Activated CD4-positive, alpha-beta T cell treated with anti-CD3 and anti-CD28 coated beads for 4 hours (primary cell): ENCODE measurements around the gene FBXW8.
"Not testable (repeated sequence)": the region's sequence is repeated elsewhere in the genome, so short reads cannot be mapped to it uniquely, and the experiment has no call there.

Experiments used
- DNase-seq, 2 donors: peaks; one replicate each; pipeline ENCODE4 v3.0.0-alpha.2; 2020

Gene FBXW8

GRCh38 chr12:117042862-117043261 is 132.1 kb downstream of the FBXW8 start:
- DNase-seq: no peak

DNA sequence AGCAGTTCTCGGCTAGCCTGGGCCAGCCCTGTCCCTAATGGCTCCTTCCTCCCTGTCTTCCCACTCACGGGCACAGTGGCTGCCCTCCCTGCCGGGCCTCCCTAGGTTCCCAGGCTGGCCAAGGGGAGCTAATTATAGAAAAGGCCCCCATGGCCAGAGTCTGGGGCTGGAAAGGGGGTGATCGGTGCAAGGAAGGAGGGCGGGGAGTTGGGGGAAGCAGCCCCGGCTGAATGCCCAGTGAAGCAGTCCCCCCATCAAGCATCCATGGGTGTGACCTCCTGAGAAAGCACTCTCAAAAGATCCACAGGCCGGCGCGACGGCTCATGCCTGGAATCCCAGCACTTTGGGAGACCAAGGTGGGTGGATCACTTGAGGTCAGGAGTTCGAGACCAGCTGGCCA is 133.6 kb downstream of the FBXW8 start:
- DNase-seq: no peak

- no peak for DNase-seq
Observed at GRCh38 chr12:117044790-117045159, 134.0 kb downstream of the FBXW8 start.

DNA sequence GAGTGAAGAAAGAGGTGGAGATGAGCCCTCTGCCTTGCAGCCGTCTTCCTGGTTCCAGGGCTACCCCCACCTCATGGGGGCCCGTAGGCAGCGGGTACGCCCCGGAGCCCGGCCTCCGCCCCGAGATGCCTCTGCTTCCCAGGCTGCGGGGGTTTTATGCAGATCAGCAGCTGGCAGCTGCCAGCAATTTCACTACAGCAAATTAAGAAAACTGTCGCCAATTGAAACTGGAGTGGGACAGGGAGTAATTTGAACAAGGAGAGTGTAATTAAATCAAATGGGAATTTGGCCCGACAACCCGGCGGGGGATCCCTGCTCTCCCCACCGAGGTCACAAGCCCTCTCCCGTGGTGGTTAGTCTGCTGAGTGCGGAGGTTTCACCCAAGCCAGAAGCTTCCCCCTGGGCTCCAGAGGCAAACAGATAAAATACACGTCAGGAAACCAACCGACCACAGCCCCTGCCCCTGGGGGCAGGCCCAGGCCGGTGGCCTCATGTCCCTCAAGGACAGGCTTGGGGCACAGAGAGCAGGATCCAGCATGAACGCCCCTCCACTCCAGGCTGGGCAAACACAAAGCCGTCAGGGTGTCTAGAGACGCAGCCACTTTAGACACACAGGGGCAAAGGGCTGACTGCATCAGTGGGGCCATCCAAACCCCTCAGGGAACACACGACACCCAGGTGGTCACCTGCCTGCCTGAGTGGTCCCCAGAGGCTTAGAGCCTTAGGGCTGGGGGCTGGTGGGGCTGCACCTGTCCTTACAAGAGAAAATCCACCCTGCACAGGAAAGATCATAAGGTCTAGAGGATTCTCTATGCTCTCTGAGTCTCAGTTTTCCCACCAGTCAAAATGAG is 134.6 kb downstream of the FBXW8 start:
- DNase-seq: no peak

- DNase-seq: no peak
Observed at GRCh38 chr12:117046011-117046369, 135.2 kb downstream of the FBXW8 start.

- DNase-seq: no peak
Observed at GRCh38 chr12:117046425-117046824, 135.7 kb downstream of the FBXW8 start.

GRCh38 chr12:117046861-117047530 is 136.2 kb downstream of the FBXW8 start:
- no peak for DNase-seq

DNA sequence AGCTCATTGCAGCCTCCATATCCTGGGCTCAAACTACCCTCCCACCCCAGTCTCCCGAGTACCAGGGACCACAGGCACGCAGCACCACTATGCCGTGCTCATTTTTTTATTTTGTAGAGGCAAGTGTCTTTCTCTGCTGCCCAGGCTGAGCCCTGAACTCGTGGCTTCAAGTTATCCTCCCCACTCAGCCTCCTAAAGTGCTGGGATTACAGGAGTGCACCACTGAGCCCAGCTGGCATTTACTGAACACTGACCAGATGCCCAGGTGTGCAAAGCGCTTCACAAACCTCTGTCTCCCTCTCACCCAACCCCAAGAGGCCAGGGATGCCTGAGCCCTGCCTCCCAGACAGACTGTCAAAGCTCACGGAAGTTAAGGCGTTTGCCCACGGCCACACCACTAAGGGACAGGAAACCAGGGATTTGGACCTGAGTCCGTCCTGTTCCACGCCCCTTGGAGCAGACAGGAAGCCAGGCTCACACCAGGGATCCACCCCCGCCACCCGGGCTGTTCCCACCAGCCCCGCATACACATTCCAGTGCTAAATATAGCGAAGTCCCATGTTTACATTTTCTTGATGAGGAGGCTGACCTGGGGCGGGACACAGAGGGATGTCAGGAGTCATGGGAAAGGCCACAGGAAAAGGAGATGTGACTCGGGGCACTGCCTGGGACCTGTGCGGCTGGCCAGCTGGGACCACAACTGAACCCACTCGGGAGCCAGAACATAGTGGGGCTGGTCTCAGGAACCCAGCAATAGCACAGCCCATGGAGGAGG is 137.2 kb downstream of the FBXW8 start:
- no peak for DNase-seq

DNA sequence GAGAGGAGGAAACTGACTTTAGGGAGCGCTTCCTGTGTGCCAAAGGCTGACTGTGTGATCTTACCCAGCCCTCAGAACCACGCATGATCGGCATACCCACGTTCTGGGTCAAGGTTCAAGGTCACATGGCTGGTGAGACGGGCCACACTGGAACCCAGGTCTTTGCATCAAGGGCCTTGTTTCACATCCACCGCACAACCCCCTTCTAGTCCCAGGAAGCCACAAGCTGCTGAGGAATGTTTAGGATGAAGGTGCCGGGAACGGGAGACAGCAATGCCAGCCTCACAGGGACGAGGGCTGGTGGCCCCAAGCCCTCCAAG is 137.8 kb downstream of the FBXW8 start:
- no peak for DNase-seq

DNA sequence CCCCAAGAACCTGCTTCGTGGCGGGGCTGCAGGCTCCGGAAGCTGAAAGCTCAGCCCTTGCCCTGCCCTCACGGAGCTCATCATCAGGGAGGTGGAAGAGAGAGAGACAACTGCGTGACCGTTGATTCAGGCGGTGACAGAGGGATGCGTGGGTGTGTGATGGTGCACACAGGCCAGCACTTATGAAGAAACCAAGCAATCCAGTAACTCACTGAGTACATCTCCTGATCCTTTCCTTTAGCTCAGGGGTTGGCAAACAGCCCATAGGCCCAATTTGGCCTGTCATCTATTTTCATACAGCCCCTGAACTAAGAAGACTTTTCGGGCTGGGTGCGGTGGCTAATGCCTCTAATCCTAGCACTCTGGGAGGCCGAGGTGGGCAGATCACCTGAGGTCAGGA is 138.5 kb downstream of the FBXW8 start:
- DNase-seq: no peak

- no peak for DNase-seq
Observed at GRCh38 chr12:117050060-117050459, 139.3 kb downstream of the FBXW8 start.

- DNase-seq: no peak
Observed at GRCh38 chr12:117051380-117051779, 140.6 kb downstream of the FBXW8 start.

DNA sequence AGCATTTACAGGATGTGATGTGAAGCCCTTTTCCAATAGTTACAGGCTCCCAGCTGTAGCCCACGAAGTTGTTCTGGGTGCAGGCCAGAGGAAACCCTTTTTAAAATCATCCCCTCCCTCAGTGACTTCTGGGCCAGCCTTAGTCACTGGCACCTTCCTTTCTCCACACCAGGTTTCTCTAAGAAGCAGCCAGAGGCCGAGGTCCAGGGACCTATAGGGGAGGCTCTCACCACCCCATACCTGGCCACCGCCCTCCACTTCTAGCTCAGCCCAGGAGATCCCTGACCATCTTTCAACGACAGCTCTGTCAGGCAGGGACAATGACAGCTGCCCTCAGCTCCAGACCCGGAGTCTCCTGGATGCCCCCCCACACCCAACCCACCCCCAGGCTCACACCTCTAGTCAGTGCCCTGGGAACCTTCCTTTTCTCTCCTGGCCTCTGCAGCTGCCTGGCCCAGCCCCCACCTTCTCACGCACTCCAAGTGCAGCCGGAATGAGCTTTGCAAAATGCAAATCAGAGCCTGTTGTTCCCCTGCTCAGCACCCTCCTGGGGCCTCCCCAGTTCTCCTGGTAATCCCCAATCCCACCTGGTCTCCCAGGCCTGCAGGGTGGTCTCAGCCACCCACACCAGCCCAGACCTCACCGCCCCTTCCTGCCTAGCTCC is 141.8 kb downstream of the FBXW8 start:
- DNase-seq: no peak

GRCh38 chr12:117053050-117053400 is 142.3 kb downstream of the FBXW8 start:
- DNase-seq: no peak

DNA sequence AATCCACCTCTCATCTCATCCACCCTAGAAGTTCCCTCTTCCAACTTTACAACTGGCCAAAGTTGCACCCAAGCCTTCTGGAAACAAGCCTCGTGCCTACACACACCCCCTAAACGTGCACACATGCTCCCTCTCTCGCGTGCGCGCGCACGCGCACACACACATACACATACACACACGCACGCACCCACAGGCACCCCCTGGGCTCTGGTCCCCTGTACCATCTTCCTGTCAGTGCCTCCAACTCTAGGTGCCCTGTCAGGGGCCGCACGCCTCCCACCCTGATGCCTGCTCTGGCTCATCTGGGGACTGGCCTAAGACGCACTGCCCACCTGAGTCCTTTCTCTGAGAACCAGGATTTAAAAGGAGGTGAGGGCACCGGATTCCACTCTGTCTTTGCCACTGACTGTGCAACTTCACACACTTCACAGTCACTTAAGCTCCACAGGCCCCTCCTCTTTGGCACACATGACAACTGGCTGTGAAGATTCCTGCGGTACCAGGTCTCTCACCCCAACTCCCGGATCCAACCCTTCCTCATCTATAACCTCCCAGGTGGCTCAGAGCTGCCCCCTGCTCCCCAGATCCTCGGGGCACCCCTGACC is 142.9 kb downstream of the FBXW8 start:
- no peak for DNase-seq

DNA sequence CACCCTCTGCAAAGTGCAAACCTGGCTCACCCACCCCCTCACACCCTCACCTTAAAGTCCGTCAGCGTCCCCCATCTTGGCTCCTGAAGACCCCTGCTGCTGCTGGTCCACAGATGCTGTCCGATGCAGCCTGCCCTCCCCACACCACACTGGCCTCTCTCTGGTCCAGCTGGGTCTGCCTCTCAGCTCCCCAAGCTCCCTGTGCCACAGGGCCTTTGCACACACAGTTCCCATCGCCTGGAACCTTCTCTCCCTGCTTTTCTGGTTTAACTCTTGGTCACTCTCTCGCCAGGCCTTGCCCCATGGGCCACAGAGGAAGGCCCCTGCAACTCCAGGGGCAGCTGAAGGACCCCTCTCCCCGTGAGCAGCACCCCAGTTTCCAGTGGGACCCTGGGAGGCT is 143.5 kb downstream of the FBXW8 start:
- no peak for DNase-seq

- DNase-seq: not testable (repeated sequence)
Observed at GRCh38 chr12:117057626-117058025, 146.9 kb downstream of the FBXW8 start.

- DNase-seq: no peak
Observed at GRCh38 chr12:117058442-117059072, 147.8 kb downstream of the FBXW8 start.

- no peak for DNase-seq
Observed at GRCh38 chr12:117059156-117059555, 148.4 kb downstream of the FBXW8 start.

DNA sequence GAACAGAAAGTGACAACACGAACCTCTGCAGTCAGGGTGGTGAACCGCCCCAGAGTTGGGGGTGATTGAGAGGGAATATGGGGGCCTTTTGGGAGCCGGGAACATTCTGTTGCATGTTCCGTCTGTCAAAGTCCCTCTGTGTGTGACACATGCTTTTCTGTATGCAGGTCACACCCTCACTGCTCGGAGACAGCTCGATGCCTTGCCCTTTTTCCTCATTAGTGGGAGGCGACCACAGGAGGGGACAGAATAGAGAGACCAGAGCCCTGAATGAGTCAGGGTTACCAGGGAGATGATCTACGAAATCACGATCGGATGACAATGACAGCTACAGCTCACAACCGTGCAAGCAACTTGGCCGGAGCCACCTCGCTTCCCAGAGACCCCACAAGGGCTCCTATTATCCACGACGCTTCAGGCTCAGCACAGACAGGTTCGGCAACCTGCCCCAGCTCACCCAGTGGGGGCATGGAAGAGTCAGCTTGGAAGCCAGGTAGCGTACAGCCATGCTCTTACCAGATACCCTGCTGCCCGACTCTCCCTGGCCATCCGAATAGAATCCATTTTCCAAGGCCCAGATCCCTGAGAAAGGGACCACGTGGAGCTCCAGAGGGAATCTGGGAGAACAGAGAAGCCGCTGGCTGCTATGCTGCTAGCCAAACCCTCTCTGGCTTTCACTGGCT is 149.6 kb downstream of the FBXW8 start:
- no peak for DNase-seq

DNA sequence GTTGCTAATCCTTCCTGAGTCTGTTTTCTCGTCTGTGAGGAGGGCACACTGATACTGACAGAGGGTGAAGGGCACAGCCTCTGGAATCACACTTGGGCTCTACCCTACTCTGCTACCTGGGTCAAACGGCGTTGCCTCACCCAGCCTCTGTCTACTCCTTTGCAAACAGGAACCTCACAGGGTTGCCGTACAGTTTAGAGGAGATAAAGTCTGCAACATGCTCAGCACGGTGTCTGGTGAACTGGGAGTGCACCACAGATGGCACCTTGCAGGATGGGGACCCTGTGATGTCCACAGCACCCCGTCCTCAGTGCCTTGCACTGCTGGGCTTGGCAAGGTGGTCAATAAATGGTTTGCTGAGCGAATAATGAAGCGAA is 150.2 kb downstream of the FBXW8 start:
- no peak for DNase-seq

DNA sequence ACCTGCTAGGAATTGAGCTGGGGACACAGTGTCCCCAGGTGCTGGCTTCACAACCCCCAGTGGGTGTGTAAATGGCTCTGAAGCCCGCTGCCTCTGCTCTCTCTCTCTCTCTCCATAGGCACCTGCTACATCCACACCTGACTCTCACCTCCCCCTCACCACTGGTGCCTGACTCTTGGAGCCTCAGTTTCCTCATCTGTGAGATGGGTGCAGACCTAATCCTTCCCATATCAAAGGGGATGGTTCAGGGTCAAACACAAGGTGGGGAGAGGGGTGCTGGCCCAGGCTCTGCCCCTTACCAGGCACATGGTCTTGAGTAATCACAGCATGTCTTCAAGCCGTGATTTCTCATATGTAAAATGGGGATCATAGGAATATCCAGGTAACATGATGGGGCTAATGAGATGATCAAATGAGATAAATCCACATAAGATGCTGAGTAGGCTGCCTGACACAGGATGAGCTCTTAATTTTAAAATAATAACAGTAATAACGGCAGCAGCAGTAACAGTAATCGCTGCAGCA is 150.9 kb downstream of the FBXW8 start:
- DNase-seq: no peak
